Jurkat, Clone E6-1 (cell line): ENCODE results near the gene SREBF2. TPM values are rescaled to one million over a fixed set of nuclear protein-coding genes. Genes with fewer than 3 reads are reported as not detected.

Experiments used
- DNase-seq: peaks from one replicate; pipeline ENCODE4 v3.0.0-alpha.2; 2011; ENCODE audit warnings: low read depth, low spot score
- H3K4me3 ChIP-seq: 2 replicates; pipeline ENCODE4 v1.5.1; 2011; ENCODE audit warnings: mild to moderate bottlenecking, low read length, control low read depth, moderate library complexity
- polyA plus RNA-seq: library from polyadenylated mRNA; unstranded; fragments of >200 nt; gene quantifications from one replicate; pipeline ENCODE4 v1.2.1, GENCODE V29; 2012; ENCODE audit warnings: missing spikeins; ENCODE audit not compliant: insufficient read length, insufficient read depth

SREBF2 gene
- 96.2 TPM for polyA plus RNA-seq

- H3K4me3 ChIP-seq = peak within 1 kb of the TSS; percentile 81
These were observed at the start of gene SREBF2 for GRCh38 chr22:41832553-41833368. SREBF2 (plus strand) TSS chr22:41833105; CDS start chr22:41833271, 166 bp downstream.

GRCh38 chr22:41787331-41787730, 45.6 kb upstream of the SREBF2 start:
- DNase-seq = no peak
- no peak overlapping the region for H3K4me3 ChIP-seq

More at GRCh38 chr22:41832553-41833368, at the start of gene SREBF2:
- peak; percentile 96 for DNase-seq

GRCh38 chr22:41793871-41794270, 39.0 kb upstream of the SREBF2 start:
- H3K4me3 ChIP-seq = no peak overlapping the region
- no peak for DNase-seq

- H3K4me3 ChIP-seq = no peak overlapping the region
- DNase-seq = no peak
These were observed 34.2 kb upstream of the SREBF2 start for GRCh38 chr22:41798736-41799135.

- DNase-seq = no peak
These were observed 33.2 kb upstream of the SREBF2 start for GRCh38 chr22:41799486-41800347.

GRCh38 chr22:41800348-41801146, 32.4 kb upstream of the SREBF2 start, which contains the start of gene CCDC134:
CCDC134 (plus strand) TSS chr22:41800679; CDS start chr22:41808891, 8,212 bp downstream.
- peak; percentile 71 for DNase-seq
- peak within 1 kb of the TSS; percentile 94 for H3K4me3 ChIP-seq

More at GRCh38 chr22:41799486-41800347, 33.2 kb upstream of the SREBF2 start:
- peak overlapping the region; percentile 94 for H3K4me3 ChIP-seq

- DNase-seq = no peak
- H3K4me3 ChIP-seq = peak overlapping the region; percentile 94
These were observed 31.6 kb upstream of the SREBF2 start for GRCh38 chr22:41801147-41801819.

GRCh38 chr22:41801886-41802285, 31.0 kb upstream of the SREBF2 start:
- peak overlapping the region; percentile 94 for H3K4me3 ChIP-seq
- no peak for DNase-seq

GRCh38 chr22:41805639-41806038, 27.3 kb upstream of the SREBF2 start:
- H3K4me3 ChIP-seq = no peak overlapping the region
- peak; percentile 17 for DNase-seq

- DNase-seq = no peak
- no peak overlapping the region for H3K4me3 ChIP-seq
These were observed 24.5 kb upstream of the SREBF2 start for GRCh38 chr22:41808400-41808799.

- H3K4me3 ChIP-seq = no peak overlapping the region
- DNase-seq = no peak
These were observed 22.9 kb upstream of the SREBF2 start for GRCh38 chr22:41810022-41810421.

GRCh38 chr22:41812805-41813545, 19.9 kb upstream of the SREBF2 start:
- no peak for DNase-seq
- H3K4me3 ChIP-seq = no peak overlapping the region

GRCh38 chr22:41813726-41814410, 19.0 kb upstream of the SREBF2 start:
- DNase-seq = no peak

GRCh38 chr22:41815716-41816115, 17.2 kb upstream of the SREBF2 start:
- no peak for DNase-seq
- H3K4me3 ChIP-seq = no peak overlapping the region

More at GRCh38 chr22:41813726-41814410, 19.0 kb upstream of the SREBF2 start:
- H3K4me3 ChIP-seq = no peak overlapping the region

- no peak for DNase-seq
- no peak overlapping the region for H3K4me3 ChIP-seq
These were observed 16.7 kb upstream of the SREBF2 start for GRCh38 chr22:41816241-41816640.

GRCh38 chr22:41816871-41817270, 16.0 kb upstream of the SREBF2 start:
- no peak for DNase-seq
- no peak overlapping the region for H3K4me3 ChIP-seq

- no peak overlapping the region for H3K4me3 ChIP-seq
- DNase-seq = no peak
These were observed 14.9 kb upstream of the SREBF2 start for GRCh38 chr22:41818011-41818410.
